ENCODE data around the gene GPR183. TPM values are rescaled to one million over a fixed set of nuclear protein-coding genes. Genes with fewer than 3 reads are reported as not detected.

GPR183 gene
- total and polyA plus RNA-seq, 12 donors, result 0.94 to 15.0 (median 8.3) TPM

- H3K27me3 ChIP-seq, result no peaks in the 10 kb centered on the region
- peak overlapping the region in 3 of 5 donors; percentile 37 to 80 (median 43) for H3K27ac ChIP-seq
- intact Hi-C loops (cut with DNase I), result loop anchor here in 1 of 2 donors (5.0 kb wide), 1 partner anchor 167 kb away; no protein-coding TSS in a partner anchor
- TF ChIP-seq POLR2A (IDR thresholded peaks at IDR 0.05) (no peak), CTCF (IDR thresholded peaks at IDR 0.05) (no peak)
- peaks cover 0 to 6% of the 10 kb centered on the region in 2 donors for H3K4me1 ChIP-seq (replicated peaks in 1 of 2)
- no peaks in the 10 kb centered on the region for H3K36me3 ChIP-seq (replicated peaks in 1 of 2)
- H3K9me3 ChIP-seq (replicated peaks in 1 of 3), result peaks cover 0 to 3% (median 0%) of the 10 kb centered on the region in 3 donors
- no peak overlapping the region for H3K4me3 ChIP-seq
- DNase-seq, result no peak
- WGBS, 4 donors, result 77 to 85% (median 79%) methylated on average over 2 of the region's 2 CpGs
These were observed 36.7 kb downstream of the GPR183 start for GRCh38 chr13:99270518-99270917.

- peaks cover 0 to 3% (median 0%) of the 10 kb centered on the region in 3 donors for H3K9me3 ChIP-seq (replicated peaks in 1 of 3)
These were observed 37.5 kb downstream of the GPR183 start for GRCh38 chr13:99269627-99270241.

GRCh38 chr13:99268822-99269221, 38.4 kb downstream of the GPR183 start:
- intact Hi-C loops (cut with DNase I), result loop anchor here (2.0 to 5.0 kb wide), 2 partner anchors 92 to 168 kb away; no protein-coding TSS in a partner anchor
- Histone ChIP-seq H3K9me3 (replicated peaks in 1 of 3) (peaks cover 0 to 3% (median 0%) of the 10 kb centered on the region in 3 donors), H3K27me3 (no peaks in the 10 kb centered on the region), H3K4me1 (replicated peaks in 1 of 2) (peaks cover 0 to 6% of the 10 kb centered on the region in 2 donors), H3K4me3 (no peak overlapping the region), H3K27ac (no peak overlapping the region), H3K36me3 (replicated peaks in 1 of 2) (no peaks in the 10 kb centered on the region)
- TF ChIP-seq POLR2A (IDR thresholded peaks at IDR 0.05) (no peak), CTCF (IDR thresholded peaks at IDR 0.05) (no peak)
- DNase-seq, result no peak
- 83 to 91% (median 87%) methylated on average over 3 of the region's 3 CpGs for WGBS, 4 donors

More at GRCh38 chr13:99269627-99270241, 37.5 kb downstream of the GPR183 start:
- TF ChIP-seq CTCF (IDR thresholded peaks at IDR 0.05) (peak; percentile 51 to 79 (median 71)), POLR2A (IDR thresholded peaks at IDR 0.05) (no peak)
- 53 to 56% (median 55%) methylated on average over 3 of the region's 3 CpGs for WGBS, 4 donors
- peak in 4 of 7 donors; percentile 29 to 45 (median 32) for DNase-seq
- H3K4me3 ChIP-seq, result no peak overlapping the region
- intact Hi-C loops (cut with DNase I), result loop anchor here (2.0 to 5.0 kb wide), 2 partner anchors 93 to 168 kb away; no protein-coding TSS in a partner anchor
- H3K27ac ChIP-seq, result peak overlapping the region in 2 of 5 donors; percentile 30 to 43
- peaks cover 0 to 6% of the 10 kb centered on the region in 2 donors for H3K4me1 ChIP-seq (replicated peaks in 1 of 2)
- H3K27me3 ChIP-seq, result no peaks in the 10 kb centered on the region
- no peaks in the 10 kb centered on the region for H3K36me3 ChIP-seq (replicated peaks in 1 of 2)

- Histone ChIP-seq H3K27me3 (no peaks in the 10 kb centered on the region), H3K27ac (no peak overlapping the region), H3K4me3 (no peak overlapping the region), H3K4me1 (replicated peaks in 1 of 2) (peaks cover 0 to 6% of the 10 kb centered on the region in 2 donors), H3K9me3 (replicated peaks in 1 of 3) (peaks cover 0 to 3% (median 0%) of the 10 kb centered on the region in 3 donors), H3K36me3 (replicated peaks in 1 of 2) (no peaks in the 10 kb centered on the region)
- WGBS, 4 donors, result 89 to 95% (median 91%) methylated on average over 4 of the region's 4 CpGs
- intact Hi-C loops (cut with DNase I), result loop anchor here (2.0 to 5.0 kb wide), 2 partner anchors 91 to 169 kb away; no protein-coding TSS in a partner anchor
- DNase-seq, result no peak
- TF ChIP-seq CTCF (IDR thresholded peaks at IDR 0.05) (no peak), POLR2A (IDR thresholded peaks at IDR 0.05) (no peak)
These were observed 39.3 kb downstream of the GPR183 start for GRCh38 chr13:99267927-99268326.

Measured in adrenal gland (tissue), 12 donors.